Testis (tissue), 2 donors: ENCODE results near the gene MTA1.

Experiments
- CTCF ChIP-seq, 3 experiments: fragments of 450-650 bp in 2 of 3; fragments of 200-600 bp in 1 of 3; sonication (generic) in 1 of 3; IDR thresholded peaks; one replicate each; pipeline ENCODE4 v1.5.1; 2016 to 2019; ENCODE audit warnings: antibody characterized with exemption in 3 of 3, mild to moderate bottlenecking in 2 of 3, moderate library complexity in 1 of 3
- POLR2A ChIP-seq: fragments of 450-650 bp; IDR thresholded peaks from one replicate; pipeline ENCODE4 v1.6.1; 2017; ENCODE audit warnings: antibody characterized with exemption, mild to moderate bottlenecking, moderate library complexity

GRCh38 chr14:105498430-105499255, 79.0 kb downstream of the MTA1 start:
- TF ChIP-seq CTCF (IDR thresholded peaks at IDR 0.05) = no peak
- no peak for TF ChIP-seq POLR2A
